GM21786 (cell line): ENCODE data around the gene BARX1.
"Not testable (repeated sequence)": the region's sequence is repeated elsewhere in the genome, so short reads cannot be mapped to it uniquely, and the experiment has no call there.

ENCODE experiments used
- ATAC-seq: cut with Tn5 transposase; IDR thresholded peaks from one replicate; pipeline ENCODE4 v1.9.1; 2021; ENCODE audit not compliant: unreplicated experiment

BARX1 gene

GRCh38 chr9:93952784-93953495 lies 2.2 kb downstream of the BARX1 start:
- ATAC-seq: no peak

GRCh38 chr9:93952119-93952783 lies 2.9 kb downstream of the BARX1 start:
- no peak for ATAC-seq

- no peak for ATAC-seq
Measured at GRCh38 chr9:93951655-93952118, 3.5 kb downstream of the BARX1 start.

GRCh38 chr9:93950619-93951601 lies 4.2 kb downstream of the BARX1 start:
- ATAC-seq: no peak

GRCh38 chr9:93949694-93950449 lies 5.3 kb downstream of the BARX1 start:
- ATAC-seq: no peak

- no peak for ATAC-seq
Measured at GRCh38 chr9:93949073-93949693, 6.0 kb downstream of the BARX1 start.

- ATAC-seq: no peak
Measured at GRCh38 chr9:93948441-93949072, 6.6 kb downstream of the BARX1 start.

- ATAC-seq: no peak
Measured at GRCh38 chr9:93947409-93948070, 7.6 kb downstream of the BARX1 start.

- no peak for ATAC-seq
Measured at GRCh38 chr9:93946338-93946712, 8.8 kb downstream of the BARX1 start.

GRCh38 chr9:93945400-93946337 lies 9.5 kb downstream of the BARX1 start:
- no peak for ATAC-seq

- ATAC-seq: no peak
Measured at GRCh38 chr9:93944011-93944410, 11.1 kb downstream of the BARX1 start.

GRCh38 chr9:93942161-93942560 lies 13.0 kb downstream of the BARX1 start:
- no peak for ATAC-seq

- ATAC-seq: no peak
Measured at GRCh38 chr9:93941493-93941892, 13.7 kb downstream of the BARX1 start.

- ATAC-seq: no peak
Measured at GRCh38 chr9:93940951-93941350, 14.2 kb downstream of the BARX1 start.

- not testable (repeated sequence) for ATAC-seq
Measured at GRCh38 chr9:93939589-93939988, 15.6 kb downstream of the BARX1 start.

- no peak for ATAC-seq
Measured at GRCh38 chr9:93937193-93937592, 18.0 kb downstream of the BARX1 start.

- no peak for ATAC-seq
Measured at GRCh38 chr9:93931905-93932304, 23.2 kb downstream of the BARX1 start.

GRCh38 chr9:93930070-93930469 lies 25.1 kb downstream of the BARX1 start:
- ATAC-seq: no peak
